Endothelial cell of coronary artery (primary cell): Measurements from ENCODE around the gene TCEAL2. TPM values are rescaled to one million over a fixed set of nuclear protein-coding genes. Genes with fewer than 3 reads are reported as not detected.

Experiments
- total RNA-seq: library from RNA; depleted of rRNA; stranded (reverse); fragments of >200 nt; gene quantifications from 2 replicates; pipeline ENCODE4 v1.2.3, GENCODE V29; 2014

TCEAL2 gene
- not detected in 2 replicates for total RNA-seq

DNA sequence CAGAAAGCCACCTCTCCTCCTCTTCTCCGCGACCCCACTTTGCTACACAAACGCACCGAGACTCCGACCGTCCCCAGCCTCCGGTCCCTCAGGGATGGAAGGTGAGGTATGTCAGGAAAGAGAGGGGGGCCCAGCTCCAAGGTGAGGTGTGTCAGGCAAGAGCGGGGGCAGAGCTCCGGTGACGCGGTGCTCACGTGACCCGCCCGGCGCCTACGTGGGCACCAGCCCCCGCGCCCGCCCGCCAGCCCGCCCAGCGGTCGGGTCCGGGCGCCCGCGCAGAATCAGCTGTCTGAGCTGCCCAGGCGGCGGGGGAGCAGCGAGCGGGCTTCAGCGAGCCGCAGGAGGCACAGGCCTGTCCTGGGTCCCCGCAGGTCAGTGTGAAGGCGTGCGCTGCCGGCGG lies at the start of gene TCEAL2:
TSS of gene TCEAL2 (plus strand) at position 244 of the 400 bp plus-strand sequence. CDS start 1,152 bp downstream, outside the sequence.

GRCh38 chrX:102142274-102142673 lies 16.8 kb downstream of the TCEAL2 start, which contains the start of gene TCEAL6:
Gene TCEAL6 (minus strand): TSS chrX:102142481.

GRCh38 chrX:102155806-102156179 lies 30.3 kb downstream of the TCEAL2 start, which contains the start of gene BEX5:
Gene BEX5 (minus strand): TSS chrX:102155977. CDS start chrX:102154265, 1,712 bp downstream.

Other genes with a start within 250 kb of the TCEAL2 start
- 1.3 and 2.2 TPM in 2 replicates for gene ZMAT1, start 193.7 kb upstream of the TCEAL2 start, total RNA-seq
- gene TCEAL6, start 16.8 kb downstream of the TCEAL2 start, total RNA-seq = not detected in 2 replicates
- 1.7 and 3.9 TPM in 2 replicates for gene BEX5, start 30.3 kb downstream of the TCEAL2 start, total RNA-seq
- gene TCP11X1, start 89.6 kb downstream of the TCEAL2 start, total RNA-seq = not detected in 2 replicates
- gene NXF2, start 121.5 kb downstream of the TCEAL2 start, total RNA-seq = not detected in 2 replicates